Psoas muscle (tissue), 8 donors: Measurements from ENCODE around the gene CST11. TPM values are rescaled to one million over a fixed set of nuclear protein-coding genes. Genes with fewer than 3 reads are reported as not detected.

ENCODE experiments used
- ATAC-seq, 4 donors: fragments of 200-7000 bp; cut with Tn5 transposase; one replicate each; pipeline ENCODE4 v1.9.1; 2020; ENCODE audit warnings: moderate library complexity in 3 of 4, mild to moderate bottlenecking in 2 of 4
- DNase-seq, 2 donors: peaks; one replicate each; pipeline ENCODE4 v3.0.0-alpha.2; 2020
- H3K27ac ChIP-seq: fragments of 200-600 bp; one replicate; pipeline ENCODE4 v1.8.0; 2022
- H3K27me3 ChIP-seq, 3 donors: fragments of 200-600 bp in 1 of 3; one replicate each; pipeline versions ENCODE4 v1.6.1 to v1.8.0; 2013 to 2022; ENCODE audit warnings: low read length in 2 of 3, mild to moderate bottlenecking in 2 of 3, moderate library complexity in 1 of 3; ENCODE audit not compliant: insufficient read depth in 3 of 3
- H3K36me3 ChIP-seq, 2 donors: fragments of 200-600 bp in 1 of 2; one replicate each; pipeline versions ENCODE4 v1.6.1 to v1.8.0; 2013 to 2022; ENCODE audit warnings: low read depth in 1 of 2, mild to moderate bottlenecking in 1 of 2, moderate library complexity in 1 of 2; ENCODE audit not compliant: insufficient read depth in 1 of 2
- H3K4me1 ChIP-seq: fragments of 200-600 bp; one replicate; pipeline ENCODE4 v1.8.0; 2022
- H3K4me3 ChIP-seq: fragments of 200-600 bp; one replicate; pipeline ENCODE4 v1.8.0; 2022; ENCODE audit warnings: mild to moderate bottlenecking
- H3K9me3 ChIP-seq: fragments of 200-600 bp; one replicate; pipeline ENCODE4 v1.8.0; 2022
- WGBS, 3 donors: extraction: QIAGEN DNeasy Blood & Tissue Kit; methylation state at CpG; one replicate each; pipeline versions ENCODE4 v1.1.6 to v1.1.7; 2013; 5-methylcytosine and 5-hydroxymethylcytosine counted together
- intact Hi-C, 2 donors: fragments of 100-400 bp; cut with DNase I; formaldehyde crosslinking; loops; one replicate each; pipeline versions ENCODE4 v1.11.0 to v1.14.2; 2022
- polyA plus RNA-seq, 3 donors: library from polyadenylated mRNA; stranded (reverse); fragments of 200-250 nt; gene quantifications; one replicate each; pipeline ENCODE4 v1.2.3, GENCODE V29; 2013
- total RNA-seq, 4 donors: library from RNA; stranded (reverse); fragmentation: NEBNext Ultra II Directional in 2 of 4; extraction: Animal tissue kit (Norgen Biotek cat#: 25700) in 2 of 4; gene quantifications; one replicate each; pipeline versions ENCODE4 v1.2.1 to v1.2.4, GENCODE V29; 2021 to 2023
- TF ChIP-seq, protein P1 (sequence below): fragments of 200-600 bp; IDR thresholded peaks from one replicate; pipeline ENCODE4 v1.8.0; 2022; ENCODE audit warnings: antibody characterized with exemption
- donor health status: healthy with polysubstance abuse.
- donor health status: DM: no; HTN: no; CAD: no; lungs with moderate emphysema.
- donor health status: Bipolar disorder and iron deficiency.
- donor health status: healthy.
- donor health status: DM: yes; HTN: yes; CAD: no.
- donor health status: DM: no; HTN: no; CAD: no.
- donor health status: DM: no; HTN: no; CAD: no.
- donor health status: DM: yes; HTN: yes; CAD: no.

CST11 gene
- total and polyA plus RNA-seq, 7 donors: not detected

DNA sequence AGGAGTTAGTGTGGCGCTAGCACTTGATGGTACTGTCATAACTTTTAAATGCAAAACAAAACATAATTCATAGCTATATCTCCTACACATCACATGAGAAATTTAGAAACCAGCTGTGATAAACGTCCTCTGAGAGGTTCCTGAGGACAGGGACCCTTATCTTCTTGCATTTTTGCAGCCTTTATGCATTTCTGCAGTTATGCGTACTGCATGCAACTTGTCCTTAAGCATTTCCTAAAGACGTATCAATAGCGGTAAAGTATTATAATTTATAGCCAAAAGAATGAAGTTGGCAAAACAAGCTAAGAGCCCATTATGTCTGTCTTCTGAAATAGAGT lies 33.0 kb downstream of the CST11 start:
- TF ChIP-seq, protein P1, sequence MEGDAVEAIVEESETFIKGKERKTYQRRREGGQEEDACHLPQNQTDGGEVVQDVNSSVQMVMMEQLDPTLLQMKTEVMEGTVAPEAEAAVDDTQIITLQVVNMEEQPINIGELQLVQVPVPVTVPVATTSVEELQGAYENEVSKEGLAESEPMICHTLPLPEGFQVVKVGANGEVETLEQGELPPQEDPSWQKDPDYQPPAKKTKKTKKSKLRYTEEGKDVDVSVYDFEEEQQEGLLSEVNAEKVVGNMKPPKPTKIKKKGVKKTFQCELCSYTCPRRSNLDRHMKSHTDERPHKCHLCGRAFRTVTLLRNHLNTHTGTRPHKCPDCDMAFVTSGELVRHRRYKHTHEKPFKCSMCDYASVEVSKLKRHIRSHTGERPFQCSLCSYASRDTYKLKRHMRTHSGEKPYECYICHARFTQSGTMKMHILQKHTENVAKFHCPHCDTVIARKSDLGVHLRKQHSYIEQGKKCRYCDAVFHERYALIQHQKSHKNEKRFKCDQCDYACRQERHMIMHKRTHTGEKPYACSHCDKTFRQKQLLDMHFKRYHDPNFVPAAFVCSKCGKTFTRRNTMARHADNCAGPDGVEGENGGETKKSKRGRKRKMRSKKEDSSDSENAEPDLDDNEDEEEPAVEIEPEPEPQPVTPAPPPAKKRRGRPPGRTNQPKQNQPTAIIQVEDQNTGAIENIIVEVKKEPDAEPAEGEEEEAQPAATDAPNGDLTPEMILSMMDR: no peak
- Histone ChIP-seq H3K4me1 (peaks cover 40% of the 10 kb centered on the region), H3K36me3 (no peaks in the 10 kb centered on the region), H3K27ac (peak overlapping the region; percentile 93), H3K4me3 (peak overlapping the region; percentile 92), H3K9me3 (no peaks in the 10 kb centered on the region), H3K27me3 (no peaks in the 10 kb centered on the region)
- DNase-seq (no peak), ATAC-seq (no peak)
- 24 to 32% (median 31%) methylated on average over 5 of the region's 5 CpGs for WGBS, 3 donors
- intact Hi-C loops: loop anchor here (5.0 to 10.0 kb wide), 2 partner anchors 57 to 65 kb away; partner anchors contain the start of genes GZF1 (in 1 of the 2) and NXT1 (in 1 of the 2)

DNA sequence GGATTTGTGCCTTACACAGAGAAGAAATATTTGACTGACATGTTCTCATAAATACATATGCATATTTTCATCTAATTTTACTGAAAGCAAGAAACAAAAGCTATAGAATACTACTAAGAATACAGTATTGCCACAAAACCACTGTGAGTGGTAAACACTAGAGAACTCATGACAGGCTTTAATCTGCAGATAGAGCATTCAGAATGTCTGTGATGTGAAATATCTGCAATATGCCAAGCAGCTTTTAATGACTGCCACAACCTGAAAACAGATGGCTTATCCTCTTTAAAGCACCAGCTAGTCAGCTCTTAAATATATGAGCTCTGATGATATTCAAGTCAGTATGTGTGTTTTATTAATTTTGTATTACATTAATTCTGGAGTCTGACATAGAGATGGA lies 34.8 kb downstream of the CST11 start:
- peak overlapping the region; percentile 93 for H3K27ac ChIP-seq
- H3K4me3 ChIP-seq: no peak overlapping the region
- no peak for DNase-seq
- H3K4me1 ChIP-seq: peaks cover 45% of the 10 kb centered on the region
- TF ChIP-seq, protein P1: no peak
- intact Hi-C loops: loop anchor here (5.0 to 10.0 kb wide), 2 partner anchors 56 to 63 kb away; partner anchors contain the start of genes GZF1 (in 1 of the 2) and NXT1 (in 1 of the 2)
- H3K27me3 ChIP-seq: no peaks in the 10 kb centered on the region
- no peaks in the 10 kb centered on the region for H3K9me3 ChIP-seq
- no peaks in the 10 kb centered on the region for H3K36me3 ChIP-seq
- ATAC-seq: no peak

GRCh38 chr20:23415959-23416583 lies 36.6 kb downstream of the CST11 start:
- Histone ChIP-seq H3K27me3 (no peaks in the 10 kb centered on the region), H3K4me3 (no peak overlapping the region), H3K4me1 (peaks cover 57% of the 10 kb centered on the region), H3K36me3 (no peaks in the 10 kb centered on the region), H3K27ac (peak overlapping the region; percentile 93), H3K9me3 (no peaks in the 10 kb centered on the region)
- WGBS, 3 donors: 63 to 79% (median 68%) methylated on average over 6 of the region's 6 CpGs
- no peak for DNase-seq
- intact Hi-C loops: loop anchor here (5.0 to 10.0 kb wide), 2 partner anchors 54 to 61 kb away; partner anchors contain the start of genes GZF1 (in 1 of the 2) and NXT1 (in 1 of the 2)
- TF ChIP-seq, protein P1: no peak
- ATAC-seq: peak in 1 of 4 donors; percentile 35

GRCh38 chr20:23415555-23415954 lies 37.1 kb downstream of the CST11 start:
- H3K4me3 ChIP-seq: no peak overlapping the region
- H3K4me1 ChIP-seq: peaks cover 62% of the 10 kb centered on the region
- H3K27ac ChIP-seq: peak overlapping the region; percentile 30
- WGBS, 3 donors: 87 to 95% (median 91%) methylated on average over 5 of the region's 5 CpGs
- ATAC-seq: no peak
- no peaks in the 10 kb centered on the region for H3K27me3 ChIP-seq
- DNase-seq: no peak
- H3K36me3 ChIP-seq: no peaks in the 10 kb centered on the region
- H3K9me3 ChIP-seq: no peaks in the 10 kb centered on the region
- intact Hi-C loops: loop anchor here (5.0 to 10.0 kb wide), 2 partner anchors 53 to 61 kb away; partner anchors contain the start of genes GZF1 (in 1 of the 2) and NXT1 (in 1 of the 2)
- TF ChIP-seq, protein P1: no peak
